A549 (cell line): ENCODE data around the gene CCT3. TPM values are rescaled to one million over a fixed set of nuclear protein-coding genes. Genes with fewer than 3 reads are reported as not detected.

Experiments used
- ATAC-seq, 2 experiments: fragments of 200-7000 bp in 1 of 2; fragments of >200 bp in 1 of 2; cut with Nextera tagmentation in 1 of 2; cut with Tn5 transposase in 1 of 2; 3 replicates each; pipeline versions ENCODE4 v1.8.0 to v1.9.1; 2018 to 2020; ENCODE audit warnings: mild to moderate bottlenecking in 1 of 2, moderate library complexity in 1 of 2
- CTCF ChIA-PET: fragments of 300-600 bp; sonication (Branson Sonifier 250); formaldehyde crosslinking; extraction: SDS; loops from one replicate; lab custom pipeline; 2021; ENCODE audit warnings: antibody characterized with exemption, inconsistent platforms; lab: Yijun Ruan, JAX
- POLR2A ChIA-PET: fragments of 350-600 bp; formaldehyde crosslinking; extraction: SDS; loops from one replicate; lab custom pipeline; 2021; ENCODE audit warnings: antibody characterized with exemption, inconsistent platforms; lab: Yijun Ruan, JAX
- DNase-seq, 2 experiments: peaks; one replicate each; pipeline versions ENCODE4 v3.0.0 to v3.0.0-alpha.2; 2011 to 2016; ENCODE audit warnings: low read depth in 1 of 2, low spot score in 1 of 2
- FAIRE-seq: peaks from 2 replicates; lab custom pipeline; 2011; peaks lifted over from hg19 to GRCh38; lab: Jason Lieb, UNC
- H3K27ac ChIP-seq, 2 experiments: fragments of >200 bp; sonication (Bioruptor Twin); formaldehyde crosslinking; 3 replicates each; pipeline ENCODE4 v1.5.1; 2016 to 2017
- H3K4me1 ChIP-seq: fragments of >200 bp; sonication (Bioruptor Twin); formaldehyde crosslinking; 3 replicates; pipeline ENCODE4 v1.6.1; 2016
- H3K4me2 ChIP-seq: fragments of >200 bp; sonication (Bioruptor Twin); formaldehyde crosslinking; 3 replicates; pipeline ENCODE4 v1.6.1; 2016
- H3K4me3 ChIP-seq: fragments of >200 bp; sonication (Bioruptor Twin); formaldehyde crosslinking; 3 replicates; pipeline ENCODE4 v1.5.1; 2016
- H3K9me3 ChIP-seq: fragments of >200 bp; sonication (Bioruptor Twin); formaldehyde crosslinking; 3 replicates; pipeline ENCODE4 v1.6.1; 2016
- CEBPB ChIP-seq, 2 experiments: fragments of >200 bp in 1 of 2; sonication (Bioruptor Twin) in 1 of 2; formaldehyde crosslinking in 1 of 2; IDR thresholded peaks; 2 replicates each; pipeline ENCODE4 v1.6.1; 2012 to 2016
- CHD2 ChIP-seq: fragments of 150-350 bp; IDR thresholded peaks from 2 replicates; pipeline ENCODE4 v1.6.1; 2014; ENCODE audit warnings: low read length; ENCODE audit not compliant: partially characterized antibody
- EHF ChIP-seq: fragments of 250-450 bp; sonication (Bioruptor Pico); IDR thresholded peaks from 2 replicates; pipeline ENCODE4 v1.5.0; 2020; ENCODE audit warnings: mild to moderate bottlenecking
- EHMT2 ChIP-seq: fragments of 200-600 bp; sonication (generic); IDR thresholded peaks from 2 replicates; pipeline ENCODE4 v1.6.1; 2016; ENCODE audit warnings: antibody characterized with exemption, low read depth, mild to moderate bottlenecking, moderate library complexity
- ESRRA ChIP-seq: fragments of 150-350 bp; IDR thresholded peaks from 2 replicates; pipeline ENCODE4 v1.6.1; 2014; ENCODE audit warnings: mild to moderate bottlenecking, low read length, borderline replicate concordance
- HOXB13 ChIP-seq: fragments of 250-450 bp; sonication (Bioruptor Pico); IDR thresholded peaks from 2 replicates; pipeline ENCODE4 v1.5.0; 2020; ENCODE audit warnings: low read depth, mild to moderate bottlenecking, moderate library complexity
- HOXB5 ChIP-seq: fragments of 250-450 bp; sonication (Bioruptor Pico); IDR thresholded peaks from 2 replicates; pipeline ENCODE4 v1.5.0; 2020; ENCODE audit warnings: mild to moderate bottlenecking, moderate library complexity
- JUN ChIP-seq, 2 experiments: fragments of >200 bp; sonication (Bioruptor Twin); formaldehyde crosslinking; IDR thresholded peaks; 2 replicates in 1 of 2; 3 replicates in 1 of 2; pipeline ENCODE4 v1.6.1; 2016 to 2017
- MAFK ChIP-seq: fragments of 450-650 bp; IDR thresholded peaks from 2 replicates; pipeline ENCODE4 v1.6.1; 2014; ENCODE audit not compliant: partially characterized antibody
- MAZ ChIP-seq: fragments of 150-350 bp; IDR thresholded peaks from 2 replicates; pipeline ENCODE4 v1.6.1; 2014; ENCODE audit warnings: antibody characterized with exemption, low read depth, low read length, borderline replicate concordance
- PHF8 ChIP-seq: fragments of 200-600 bp; sonication (generic); IDR thresholded peaks from 2 replicates; pipeline ENCODE4 v1.6.1; 2016; ENCODE audit warnings: low read depth, mild to moderate bottlenecking, antibody characterized with exemption, moderate library complexity, borderline replicate concordance
- POLR2AphosphoS2 ChIP-seq: conservative IDR thresholded peaks from 2 replicates; pipeline ENCODE4 v1.6.1; 2012; ENCODE audit warnings: low read length, improper control_type of control experiment, inconsistent platforms
- RARB ChIP-seq: fragments of 250-450 bp; sonication (Bioruptor Pico); IDR thresholded peaks from 2 replicates; pipeline ENCODE4 v1.8.0; 2021; ENCODE audit warnings: mild to moderate bottlenecking, moderate library complexity
- RCOR1 ChIP-seq: fragments of 150-350 bp; IDR thresholded peaks from 2 replicates; pipeline ENCODE4 v1.6.1; 2014; ENCODE audit warnings: antibody characterized with exemption, low read length, low read depth
- RNF2 ChIP-seq: fragments of 200-600 bp; sonication (generic); IDR thresholded peaks from 2 replicates; pipeline ENCODE4 v1.6.1; 2016; ENCODE audit warnings: low read depth, mild to moderate bottlenecking, antibody characterized with exemption, moderate library complexity, borderline replicate concordance
- ZFP36 ChIP-seq: fragments of 450-650 bp; IDR thresholded peaks from 2 replicates; pipeline ENCODE4 v1.6.1; 2014; ENCODE audit warnings: borderline replicate concordance; ENCODE audit not compliant: partially characterized antibody
- ZNF302 ChIP-seq: fragments of 250-450 bp; sonication (Bioruptor Pico); IDR thresholded peaks from 2 replicates; pipeline ENCODE4 v1.9.0; 2021; ENCODE audit warnings: inconsistent platforms, mild to moderate bottlenecking, moderate library complexity
- WGBS: methylation state at CpG from one replicate; pipeline ENCODE4 v1.1.6; 2017; ENCODE audit errors: missing lambda C conversion rate; 5-methylcytosine and 5-hydroxymethylcytosine counted together
- polyA plus RNA-seq, 4 experiments: library from polyadenylated mRNA; depleted of rRNA in 3 of 4; stranded (reverse); fragments of >200 nt; fragmentation: RNase III in 1 of 4; extraction: RNeasy Plus Mini Kit Qiagen cat#74134 plus additional on column Dnase treatment in 1 of 4; gene quantifications; 2 replicates in 3 of 4; 3 replicates in 1 of 4; pipeline ENCODE4 v1.2.3, GENCODE V29; 2011 to 2017
- TF ChIP-seq, protein P1 (sequence below): fragments of >200 bp; sonication (Bioruptor Twin); formaldehyde crosslinking; IDR thresholded peaks from 3 replicates; pipeline ENCODE4 v1.5.1; 2016
- TF ChIP-seq, protein P2 (sequence below): fragments of 250-450 bp; sonication (Bioruptor Pico); IDR thresholded peaks from 2 replicates; pipeline ENCODE4 v1.5.0; 2021; ENCODE audit warnings: mild to moderate bottlenecking, moderate library complexity, borderline replicate concordance
- TF ChIP-seq, protein P3 (sequence below): fragments of 450-650 bp; IDR thresholded peaks from 2 replicates; pipeline ENCODE4 v1.6.1; 2014; ENCODE audit warnings: antibody characterized with exemption
- TF ChIP-seq, protein P4 (sequence below): fragments of >200 bp; sonication (Bioruptor Twin); formaldehyde crosslinking; IDR thresholded peaks from 3 replicates; pipeline ENCODE4 v1.6.1; 2016
- TF ChIP-seq, protein P5 (sequence below): IDR thresholded peaks from 2 replicates; pipeline ENCODE4 v1.6.1; 2012; ENCODE audit warnings: low read depth, borderline replicate concordance

The CCT3 gene
- polyA plus RNA-seq, 2 of the 4 experiments (the other 2 are of a cell fraction), result 528 to 824 TPM

DNA sequence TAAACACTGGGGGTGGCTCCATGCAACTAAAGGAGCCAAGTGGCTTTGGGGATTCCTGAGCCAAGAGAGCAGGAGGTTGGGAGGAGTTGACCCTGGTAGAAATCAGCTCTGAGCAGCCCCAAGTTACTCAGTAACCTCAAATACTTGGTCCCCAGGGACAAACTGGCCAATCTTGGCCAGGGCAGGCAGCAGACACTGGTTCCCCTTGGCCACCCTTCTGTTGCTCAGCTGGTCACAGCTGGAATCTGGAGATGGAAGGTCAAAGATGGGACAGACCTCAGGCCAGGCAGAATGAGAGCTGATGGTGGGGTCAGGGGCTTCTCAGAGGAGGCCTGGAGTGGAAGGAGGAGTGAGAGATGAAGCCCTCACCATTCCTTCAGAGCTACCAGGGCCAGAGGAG lies 27.7 kb upstream of the CCT3 start:
- H3K9me3 ChIP-seq, result no peaks in the 10 kb centered on the region
- POLR2A ChIA-PET, result no interaction called here
- TF ChIP-seq CEBPB (IDR thresholded peaks at IDR 0.05) (no peak), HOXB13 (CRISPR knock-in tag) (no peak), HOXB5 (CRISPR knock-in tag) (no peak), ZFP36 (no peak), CHD2 (no peak), MAZ (no peak), RCOR1 (no peak), ESRRA (no peak)
- TF ChIP-seq, protein P1, sequence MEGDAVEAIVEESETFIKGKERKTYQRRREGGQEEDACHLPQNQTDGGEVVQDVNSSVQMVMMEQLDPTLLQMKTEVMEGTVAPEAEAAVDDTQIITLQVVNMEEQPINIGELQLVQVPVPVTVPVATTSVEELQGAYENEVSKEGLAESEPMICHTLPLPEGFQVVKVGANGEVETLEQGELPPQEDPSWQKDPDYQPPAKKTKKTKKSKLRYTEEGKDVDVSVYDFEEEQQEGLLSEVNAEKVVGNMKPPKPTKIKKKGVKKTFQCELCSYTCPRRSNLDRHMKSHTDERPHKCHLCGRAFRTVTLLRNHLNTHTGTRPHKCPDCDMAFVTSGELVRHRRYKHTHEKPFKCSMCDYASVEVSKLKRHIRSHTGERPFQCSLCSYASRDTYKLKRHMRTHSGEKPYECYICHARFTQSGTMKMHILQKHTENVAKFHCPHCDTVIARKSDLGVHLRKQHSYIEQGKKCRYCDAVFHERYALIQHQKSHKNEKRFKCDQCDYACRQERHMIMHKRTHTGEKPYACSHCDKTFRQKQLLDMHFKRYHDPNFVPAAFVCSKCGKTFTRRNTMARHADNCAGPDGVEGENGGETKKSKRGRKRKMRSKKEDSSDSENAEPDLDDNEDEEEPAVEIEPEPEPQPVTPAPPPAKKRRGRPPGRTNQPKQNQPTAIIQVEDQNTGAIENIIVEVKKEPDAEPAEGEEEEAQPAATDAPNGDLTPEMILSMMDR, result no peak
- TF ChIP-seq, protein P2, sequence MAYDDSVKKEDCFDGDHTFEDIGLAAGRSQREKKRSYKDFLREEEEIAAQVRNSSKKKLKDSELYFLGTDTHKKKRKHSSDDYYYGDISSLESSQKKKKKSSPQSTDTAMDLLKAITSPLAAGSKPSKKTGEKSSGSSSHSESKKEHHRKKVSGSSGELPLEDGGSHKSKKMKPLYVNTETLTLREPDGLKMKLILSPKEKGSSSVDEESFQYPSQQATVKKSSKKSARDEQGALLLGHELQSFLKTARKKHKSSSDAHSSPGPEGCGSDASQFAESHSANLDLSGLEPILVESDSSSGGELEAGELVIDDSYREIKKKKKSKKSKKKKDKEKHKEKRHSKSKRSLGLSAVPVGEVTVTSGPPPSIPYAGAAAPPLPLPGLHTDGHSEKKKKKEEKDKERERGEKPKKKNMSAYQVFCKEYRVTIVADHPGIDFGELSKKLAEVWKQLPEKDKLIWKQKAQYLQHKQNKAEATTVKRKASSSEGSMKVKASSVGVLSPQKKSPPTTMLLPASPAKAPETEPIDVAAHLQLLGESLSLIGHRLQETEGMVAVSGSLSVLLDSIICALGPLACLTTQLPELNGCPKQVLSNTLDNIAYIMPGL (CRISPR knock-in tag), result no peak
- TF ChIP-seq, protein P3, sequence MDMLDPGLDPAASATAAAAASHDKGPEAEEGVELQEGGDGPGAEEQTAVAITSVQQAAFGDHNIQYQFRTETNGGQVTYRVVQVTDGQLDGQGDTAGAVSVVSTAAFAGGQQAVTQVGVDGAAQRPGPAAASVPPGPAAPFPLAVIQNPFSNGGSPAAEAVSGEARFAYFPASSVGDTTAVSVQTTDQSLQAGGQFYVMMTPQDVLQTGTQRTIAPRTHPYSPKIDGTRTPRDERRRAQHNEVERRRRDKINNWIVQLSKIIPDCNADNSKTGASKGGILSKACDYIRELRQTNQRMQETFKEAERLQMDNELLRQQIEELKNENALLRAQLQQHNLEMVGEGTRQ, result no peak
- H3K4me1 ChIP-seq, result peaks cover 16% of the 10 kb centered on the region
- FAIRE-seq (no peak), ATAC-seq (no peak), DNase-seq (no peak)
- H3K27ac ChIP-seq, result no peak overlapping the region
- H3K4me3 ChIP-seq, result no peak overlapping the region
- CTCF ChIA-PET, result interaction anchor here (1.0 to 26.9 kb wide), 5 partner anchors 8 to 80 kb away, joined by 3 to 399 read pairs (median 4); no protein-coding TSS in a partner anchor
- no peak overlapping the region for H3K4me2 ChIP-seq

DNA sequence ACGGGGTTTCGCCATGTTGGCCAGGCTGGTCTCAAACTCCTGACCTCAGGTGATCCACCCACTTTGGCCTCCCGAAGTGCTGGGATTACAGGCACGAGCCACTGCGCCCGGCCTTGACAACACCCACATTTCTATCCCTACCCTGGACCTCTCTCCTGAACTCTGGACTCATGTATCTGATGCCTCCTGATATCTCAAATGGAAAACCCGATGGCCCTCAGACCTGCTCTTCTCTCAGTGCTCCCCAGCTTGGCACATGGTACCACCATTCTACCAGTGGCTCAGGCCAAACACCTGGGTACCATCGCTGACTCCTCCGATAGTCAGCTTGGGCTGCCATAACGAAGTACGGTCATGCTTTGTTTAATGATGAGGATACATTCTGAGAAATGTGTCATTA lies 22.4 kb upstream of the CCT3 start:
- DNase-seq (no peak), ATAC-seq (no peak), FAIRE-seq (no peak)
- 89% methylated on average over 10 of the region's 11 CpGs for whole genome bisulfite sequencing
- H3K4me1 ChIP-seq, result no peaks in the 10 kb centered on the region; the same call in 2 of the 3 replicates
- CTCF ChIA-PET, result interaction anchor here (0.6 to 26.9 kb wide), 10 partner anchors 8 to 264 kb away, joined by 3 to 399 read pairs (median 5); partner anchors contain the start of gene RHBG
- no peak overlapping the region for H3K4me3 ChIP-seq
- H3K27ac ChIP-seq, result no peak overlapping the region
- no peak overlapping the region for H3K4me2 ChIP-seq
- no peaks in the 10 kb centered on the region for H3K9me3 ChIP-seq
- TF ChIP-seq MAFK (no peak), POLR2AphosphoS2 (no peak), PHF8 (no peak), RARB (CRISPR knock-in tag) (no peak), ESRRA (no peak), JUN (IDR thresholded peaks at IDR 0.05) (no peak), RNF2 (no peak), CEBPB (IDR thresholded peaks at IDR 0.05) (no peak), CHD2 (no peak), EHMT2 (no peak), EHF (no peak), ZNF302 (CRISPR knock-in tag) (no peak)
- TF ChIP-seq, protein P4, sequence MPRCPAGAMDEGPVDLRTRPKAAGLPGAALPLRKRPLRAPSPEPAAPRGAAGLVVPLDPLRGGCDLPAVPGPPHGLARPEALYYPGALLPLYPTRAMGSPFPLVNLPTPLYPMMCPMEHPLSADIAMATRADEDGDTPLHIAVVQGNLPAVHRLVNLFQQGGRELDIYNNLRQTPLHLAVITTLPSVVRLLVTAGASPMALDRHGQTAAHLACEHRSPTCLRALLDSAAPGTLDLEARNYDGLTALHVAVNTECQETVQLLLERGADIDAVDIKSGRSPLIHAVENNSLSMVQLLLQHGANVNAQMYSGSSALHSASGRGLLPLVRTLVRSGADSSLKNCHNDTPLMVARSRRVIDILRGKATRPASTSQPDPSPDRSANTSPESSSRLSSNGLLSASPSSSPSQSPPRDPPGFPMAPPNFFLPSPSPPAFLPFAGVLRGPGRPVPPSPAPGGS, result no peak
- TF ChIP-seq, protein P5, sequence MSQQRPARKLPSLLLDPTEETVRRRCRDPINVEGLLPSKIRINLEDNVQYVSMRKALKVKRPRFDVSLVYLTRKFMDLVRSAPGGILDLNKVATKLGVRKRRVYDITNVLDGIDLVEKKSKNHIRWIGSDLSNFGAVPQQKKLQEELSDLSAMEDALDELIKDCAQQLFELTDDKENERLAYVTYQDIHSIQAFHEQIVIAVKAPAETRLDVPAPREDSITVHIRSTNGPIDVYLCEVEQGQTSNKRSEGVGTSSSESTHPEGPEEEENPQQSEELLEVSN, result no peak
- TF ChIP-seq, all 56 proteins: peak for 0
- POLR2A ChIA-PET, result no interaction called here
